ENCODE measurements around the gene WDR90.
A peak's percentile ranks its signal among the peaks of the same experiment; 100 is the strongest.

Gene WDR90

DNA sequence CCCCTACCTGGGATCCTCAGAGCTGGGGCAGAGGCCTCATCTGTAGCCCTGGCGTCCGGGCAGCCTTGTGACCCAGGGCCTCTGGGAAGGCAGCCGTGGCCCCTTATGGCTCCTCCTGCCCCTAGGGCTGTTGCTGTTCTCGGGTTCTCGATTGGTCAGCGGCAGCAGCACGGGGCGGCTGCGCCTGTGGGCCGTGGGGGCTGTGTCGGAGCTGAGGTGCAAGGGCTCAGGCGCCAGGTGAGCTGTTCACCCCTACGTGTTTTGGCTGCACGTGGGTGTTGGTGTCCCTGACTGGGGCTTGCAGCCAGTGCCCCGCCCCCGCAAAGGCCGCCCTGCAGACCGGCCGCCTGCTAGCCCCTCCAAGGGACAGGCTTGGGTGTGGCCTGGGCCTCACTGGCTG, 12.9 kb downstream of the WDR90 start:
- DNase-seq (ENCODE audit: low spot score): no peak
- ChIA-PET CTCF (interaction anchor here (0.6 to 1.2 kb wide), 3 partner anchors 14 to 24 kb away, joined by 3 to 4 read pairs (median 3); no protein-coding TSS in a partner anchor), POLR2A (ENCODE audit: low non-redundant PET) (no interaction called here)
- peak overlapping the region; percentile 75 for H3K27ac ChIP-seq
- TF ChIP-seq, protein P1, sequence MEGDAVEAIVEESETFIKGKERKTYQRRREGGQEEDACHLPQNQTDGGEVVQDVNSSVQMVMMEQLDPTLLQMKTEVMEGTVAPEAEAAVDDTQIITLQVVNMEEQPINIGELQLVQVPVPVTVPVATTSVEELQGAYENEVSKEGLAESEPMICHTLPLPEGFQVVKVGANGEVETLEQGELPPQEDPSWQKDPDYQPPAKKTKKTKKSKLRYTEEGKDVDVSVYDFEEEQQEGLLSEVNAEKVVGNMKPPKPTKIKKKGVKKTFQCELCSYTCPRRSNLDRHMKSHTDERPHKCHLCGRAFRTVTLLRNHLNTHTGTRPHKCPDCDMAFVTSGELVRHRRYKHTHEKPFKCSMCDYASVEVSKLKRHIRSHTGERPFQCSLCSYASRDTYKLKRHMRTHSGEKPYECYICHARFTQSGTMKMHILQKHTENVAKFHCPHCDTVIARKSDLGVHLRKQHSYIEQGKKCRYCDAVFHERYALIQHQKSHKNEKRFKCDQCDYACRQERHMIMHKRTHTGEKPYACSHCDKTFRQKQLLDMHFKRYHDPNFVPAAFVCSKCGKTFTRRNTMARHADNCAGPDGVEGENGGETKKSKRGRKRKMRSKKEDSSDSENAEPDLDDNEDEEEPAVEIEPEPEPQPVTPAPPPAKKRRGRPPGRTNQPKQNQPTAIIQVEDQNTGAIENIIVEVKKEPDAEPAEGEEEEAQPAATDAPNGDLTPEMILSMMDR (conservative IDR thresholded peaks at IDR 0.05; ENCODE audit: low read depth): no peak

DNA sequence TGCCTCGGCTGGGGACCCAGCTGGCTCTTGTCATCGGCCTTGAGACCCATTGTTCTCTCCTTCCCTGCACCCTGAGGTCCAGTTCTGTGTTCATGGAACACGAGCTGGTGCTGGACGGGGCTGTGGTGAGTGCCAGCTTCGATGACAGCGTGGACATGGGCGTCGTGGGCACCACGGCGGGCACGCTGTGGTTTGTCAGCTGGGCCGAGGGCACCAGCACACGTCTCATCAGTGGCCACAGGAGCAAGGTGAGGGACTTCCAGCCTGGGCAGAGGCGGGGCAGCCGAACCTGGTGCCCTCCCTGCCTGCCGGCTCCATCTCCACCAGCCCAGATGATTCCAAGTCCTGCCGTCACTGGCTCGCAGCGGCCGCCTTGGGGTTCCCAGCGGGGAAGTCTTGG, 13.4 kb downstream of the WDR90 start:
- ChIA-PET POLR2A (ENCODE audit: low non-redundant PET) (interaction anchor here (0.7 kb wide), 1 partner anchor 16 kb away, joined by 3 read pairs; no protein-coding TSS in a partner anchor), CTCF (interaction anchor here (0.6 to 1.2 kb wide), 3 partner anchors 15 to 25 kb away, joined by 3 to 4 read pairs (median 3); no protein-coding TSS in a partner anchor)
- H3K27ac ChIP-seq: peak overlapping the region; percentile 75
- no peak for DNase-seq (ENCODE audit: low spot score)
- TF ChIP-seq, protein P1 (conservative IDR thresholded peaks at IDR 0.05; ENCODE audit: low read depth): no peak

DNA sequence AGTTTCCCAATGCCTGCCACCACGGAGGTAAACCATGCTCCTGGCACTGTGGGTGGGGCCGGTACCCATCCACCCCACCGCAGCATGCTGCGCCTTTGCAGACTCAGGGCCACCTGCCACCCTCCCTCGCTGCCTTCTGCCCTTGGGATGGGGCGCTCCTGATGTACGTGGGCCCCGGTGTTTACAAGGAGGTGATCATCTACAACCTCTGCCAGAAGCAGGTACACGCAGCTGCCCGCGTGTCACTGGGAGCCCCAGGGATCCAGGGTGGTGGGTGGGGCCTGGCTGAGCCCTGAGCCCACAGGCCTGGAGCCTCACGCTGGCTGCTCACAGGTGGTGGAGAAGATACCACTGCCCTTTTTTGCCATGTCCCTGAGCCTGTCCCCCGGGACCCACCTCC, 17.4 kb downstream of the WDR90 start:
- DNase-seq (ENCODE audit: low spot score): no peak
- peak overlapping the region; percentile 94 for H3K27ac ChIP-seq
- CTCF ChIA-PET: interaction anchor here (1.3 kb wide), 1 partner anchor 9 kb away, joined by 6 read pairs; no protein-coding TSS in a partner anchor
- POLR2A ChIA-PET (ENCODE audit: low non-redundant PET): no interaction called here
- TF ChIP-seq, protein P1 (conservative IDR thresholded peaks at IDR 0.05; ENCODE audit: low read depth): no peak

DNA sequence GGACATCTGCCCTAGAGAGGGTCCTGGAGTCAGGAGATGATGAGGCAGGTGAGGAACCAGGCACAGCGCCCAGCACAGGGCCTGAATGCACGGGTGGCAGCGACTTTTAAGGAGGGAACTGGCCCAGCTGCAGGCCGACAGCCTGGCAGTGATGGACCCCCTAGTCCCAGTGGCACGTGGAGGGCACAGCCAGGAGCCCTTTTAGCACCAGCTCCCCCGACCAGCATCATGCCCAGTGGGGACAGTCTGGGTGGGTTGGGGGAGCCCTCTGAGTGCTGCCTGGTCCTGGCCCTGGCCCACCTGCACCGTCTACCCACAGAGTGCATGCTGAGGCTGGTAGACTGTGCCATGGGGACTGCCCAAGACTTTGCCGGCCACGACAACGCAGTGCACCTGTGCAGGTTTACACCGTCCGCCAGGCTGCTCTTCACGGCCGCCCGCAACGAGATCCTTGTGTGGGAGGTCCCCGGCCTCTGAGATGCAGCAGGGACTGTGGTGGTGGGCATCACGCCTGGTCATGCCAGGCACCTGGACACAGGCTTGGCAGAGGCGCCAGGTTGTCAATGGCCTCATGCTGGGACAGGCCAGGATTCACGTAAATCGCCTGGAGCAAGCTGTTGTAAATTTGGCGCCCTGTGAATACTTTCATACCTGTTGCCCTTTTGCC, 18.1 kb downstream of the WDR90 start:
- CTCF ChIA-PET: interaction anchor here (0.6 to 1.4 kb wide), 8 partner anchors 9 to 520 kb away, joined by 3 to 6 read pairs (median 4); no protein-coding TSS in a partner anchor
- TF ChIP-seq, protein P1 (conservative IDR thresholded peaks at IDR 0.05; ENCODE audit: low read depth): no peak
- POLR2A ChIA-PET (ENCODE audit: low non-redundant PET): no interaction called here
- DNase-seq (ENCODE audit: low spot score): no peak
- H3K27ac ChIP-seq: peak overlapping the region; percentile 94

DNA sequence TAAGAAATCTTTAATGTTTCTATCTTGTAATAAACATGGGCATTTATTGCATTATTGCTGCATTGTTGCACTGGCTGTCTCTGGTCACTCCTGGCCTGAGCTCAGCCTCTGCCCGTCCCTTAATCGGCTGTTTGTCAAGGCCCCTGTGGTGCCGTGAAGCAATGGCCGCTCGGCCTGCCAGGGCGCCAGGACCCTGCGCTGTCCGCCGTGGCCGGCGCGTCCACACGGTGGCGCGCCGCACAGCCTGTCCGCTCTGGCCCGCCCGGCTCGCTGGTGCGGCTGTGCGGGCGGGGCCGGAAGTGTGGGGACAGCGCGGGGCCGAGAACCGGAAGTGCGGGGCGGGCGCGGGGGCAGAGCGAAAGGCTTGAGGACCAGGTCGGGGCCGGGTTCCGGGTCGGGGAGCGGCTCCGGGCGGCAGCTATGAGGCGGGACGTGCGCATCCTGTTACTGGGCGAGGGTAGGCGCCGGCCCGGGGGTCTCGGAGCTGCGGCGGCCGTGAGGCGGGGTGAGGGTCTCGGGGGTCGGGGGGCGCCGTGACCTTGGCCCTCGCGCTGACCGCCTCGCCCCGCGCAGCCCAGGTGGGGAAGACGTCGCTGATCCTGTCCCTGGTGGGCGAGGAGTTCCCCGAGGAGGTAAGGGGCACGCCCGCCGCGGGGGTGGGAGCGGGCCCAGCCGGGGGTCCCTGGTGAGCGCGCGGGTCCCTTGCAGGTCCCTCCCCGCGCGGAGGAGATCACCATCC, 18.8 kb downstream of the WDR90 start, which contains the start of gene RHOT2:
RHOT2 (plus strand) TSS at position 353 of the 739 bp plus-strand sequence; CDS start at position 421, 68 bp downstream.
- H3K27ac ChIP-seq: peak within 1 kb of the TSS; percentile 94
- POLR2A ChIA-PET (ENCODE audit: low non-redundant PET): no interaction called here
- CTCF ChIA-PET: interaction anchor here (0.6 to 1.4 kb wide), 11 partner anchors 8 to 519 kb away, joined by 3 to 6 read pairs (median 4); no protein-coding TSS in a partner anchor

More for the DNA sequence above, 18.8 kb downstream of the WDR90 start, which contains the start of gene RHOT2:
- TF ChIP-seq, protein P1 (conservative IDR thresholded peaks at IDR 0.05; ENCODE audit: low read depth): peak; percentile 97
- peak; percentile 76 for DNase-seq (ENCODE audit: low spot score)

Data from RWPE1 (cell line).